HCT116 (cell line): ENCODE measurements around the gene PROM2. TPM values are rescaled to one million over a fixed set of nuclear protein-coding genes. Genes with fewer than 3 reads are reported as not detected.

Experiments
- ATAC-seq: fragments of 200-7000 bp; cut with Tn5 transposase; 2 replicates; pipeline ENCODE4 v1.9.1; 2020; ENCODE audit warnings: mild to moderate bottlenecking, moderate library complexity
- BruUV-seq: library from RNA; stranded (reverse); fragments of 400-500 nt; replicated peaks from 2 replicates; lab custom pipeline; 2021; lab: Mats Ljungman, UMichigan
- CTCF ChIA-PET: fragments of 300-600 bp; sonication (Branson Sonifier 250); formaldehyde crosslinking; loops from one replicate; lab custom pipeline; 2021; ENCODE audit warnings: antibody characterized with exemption; lab: Charles Lee
- POLR2A ChIA-PET: fragments of 300-600, 350-600 bp; sonication (Branson Sonifier 250); formaldehyde crosslinking; loops from one replicate; lab custom pipeline; 2021; ENCODE audit warnings: antibody characterized with exemption; lab: Charles Lee
- RAD21 ChIA-PET, 2 experiments: fragments of 300-600 bp; sonication (Branson Sonifier 250); formaldehyde crosslinking; loops; one replicate each; lab custom pipeline; 2023; ENCODE audit warnings: low total read pairs in 2 of 2; ENCODE audit not compliant: uncharacterized antibody in 2 of 2, unreplicated experiment in 2 of 2, low non-redundant PET in 1 of 2; lab: Charles Lee
- DNase-seq: peaks from one replicate; pipeline ENCODE4 v3.0.0-alpha.2; 2010; ENCODE audit warnings: low read depth, low spot score
- H2AFZ ChIP-seq: fragments of 200-600 bp; shearing (Covaris generic), sonication (generic); 2 replicates; pipeline ENCODE4 v1.6.1; 2017; ENCODE audit warnings: low read depth, mixed run types, mixed read lengths, antibody characterized with exemption, low read length; ENCODE audit not compliant: poor library complexity, severe bottlenecking
- H3K27ac ChIP-seq: 2 replicates; pipeline ENCODE4 v1.5.1; 2012; ENCODE audit warnings: low read depth, low read length
- H3K27me3 ChIP-seq: fragments of 200-600 bp; sonication (generic); 2 replicates; pipeline ENCODE4 v1.6.1; 2016; ENCODE audit warnings: mixed run types, low read length, mixed read lengths; ENCODE audit not compliant: insufficient read depth
- H3K36me3 ChIP-seq, 2 experiments: fragments of 200-500 bp in 1 of 2; fragments of 200-600 bp in 1 of 2; sonication (Bioruptor generic) in 1 of 2; sonication (generic) in 1 of 2; 2 replicates each; pipeline versions ENCODE4 v1.5.1 to v1.6.1; 2014 to 2016; ENCODE audit warnings: low read length in 2 of 2, inconsistent platforms in 1 of 2, mixed read lengths in 1 of 2, mixed run types in 1 of 2; ENCODE audit not compliant: insufficient read depth in 2 of 2, control insufficient read depth in 1 of 2
- H3K4me1 ChIP-seq, 2 experiments: fragments of 200-600 bp in 1 of 2; sonication (generic) in 1 of 2; 2 replicates each; pipeline versions ENCODE4 v1.5.1 to v1.6.1; 2012 to 2017; ENCODE audit warnings: low read length in 2 of 2, inconsistent platforms in 1 of 2, mild to moderate bottlenecking in 1 of 2, mixed read lengths in 1 of 2, mixed run types in 1 of 2, moderate library complexity in 1 of 2; ENCODE audit not compliant: insufficient read depth in 2 of 2, control insufficient read depth in 1 of 2
- H3K4me2 ChIP-seq: fragments of 200-600 bp; sonication (generic); 2 replicates; pipeline ENCODE4 v1.6.1; 2017; ENCODE audit warnings: mixed run types, low read length, mixed read lengths
- H3K4me3 ChIP-seq, 2 experiments: fragments of 200-600 bp in 1 of 2; sonication (generic) in 1 of 2; replicated peaks in 1 of 2; 2 replicates each; pipeline ENCODE4 v1.5.1; 2011 to 2016; ENCODE audit warnings: low read length in 2 of 2, control low read depth in 1 of 2, low read depth in 1 of 2, mild to moderate bottlenecking in 1 of 2, mixed read lengths in 1 of 2, mixed run types in 1 of 2
- H3K79me2 ChIP-seq: fragments of 200-600 bp; sonication (generic); 2 replicates; pipeline ENCODE4 v1.6.1; 2017; ENCODE audit warnings: mild to moderate bottlenecking, mixed run types, low read length, moderate library complexity, mixed read lengths; ENCODE audit not compliant: insufficient read depth
- H3K9ac ChIP-seq: fragments of 200-600 bp; sonication (generic); 2 replicates; pipeline ENCODE4 v1.6.1; 2016; ENCODE audit warnings: low read length, mixed read lengths
- H3K9me2 ChIP-seq: fragments of 200-600 bp; sonication (generic), shearing (Covaris generic); 2 replicates; pipeline ENCODE4 v1.6.1; 2017; ENCODE audit warnings: mixed run types, mild to moderate bottlenecking, moderate library complexity; ENCODE audit not compliant: insufficient read depth
- H3K9me3 ChIP-seq, 2 experiments: fragments of 200-500 bp in 1 of 2; fragments of 200-600 bp in 1 of 2; sonication (Bioruptor generic) in 1 of 2; sonication (generic) in 1 of 2; 2 replicates each; pipeline ENCODE4 v1.6.1; 2014 to 2017; ENCODE audit warnings: low read length in 2 of 2, mixed read lengths in 2 of 2, inconsistent platforms in 1 of 2, low read depth in 1 of 2, mild to moderate bottlenecking in 1 of 2, mixed run types in 1 of 2, moderate library complexity in 1 of 2; ENCODE audit not compliant: control insufficient read depth in 1 of 2, insufficient read depth in 1 of 2
- H4K20me1 ChIP-seq: fragments of 200-600 bp; sonication (generic), shearing (Covaris generic); 2 replicates; pipeline ENCODE4 v1.6.1; 2017; ENCODE audit warnings: mixed run types, mild to moderate bottlenecking, moderate library complexity; ENCODE audit not compliant: insufficient read depth
- ATF3 ChIP-seq: IDR thresholded peaks from 2 replicates; pipeline ENCODE4 v1.6.1; 2012
- CEBPB ChIP-seq: IDR thresholded peaks from 2 replicates; pipeline ENCODE4 v1.6.1; 2012; ENCODE audit warnings: low read depth
- CTCF ChIP-seq, 3 experiments: fragments of 200-600 bp in 1 of 3; sonication (generic) in 1 of 3; IDR thresholded peaks in 2 of 3; conservative IDR thresholded peaks in 1 of 3; 2 replicates each; pipeline ENCODE4 v1.5.1; 2012 to 2017; ENCODE audit warnings: low read depth in 2 of 3, low read length in 2 of 3, antibody characterized with exemption in 1 of 3, borderline replicate concordance in 1 of 3, control low read depth in 1 of 3, mild to moderate bottlenecking in 1 of 3, mixed read lengths in 1 of 3, mixed run types in 1 of 3, moderate library complexity in 1 of 3; ENCODE audit not compliant: insufficient read depth in 1 of 3
- EGR1 ChIP-seq: IDR thresholded peaks from 2 replicates; pipeline ENCODE4 v1.6.1; 2012; ENCODE audit warnings: low read depth
- EZH2 ChIP-seq: fragments of 200-600 bp; sonication (generic); IDR thresholded peaks from 2 replicates; pipeline ENCODE4 v1.6.1; 2017; ENCODE audit warnings: antibody characterized with exemption, mixed run types
- EZH2phosphoT487 ChIP-seq: fragments of 200-600 bp; IDR thresholded peaks from 2 replicates; pipeline ENCODE4 v1.6.1; 2018; ENCODE audit warnings: antibody characterized with exemption, borderline replicate concordance
- FOSL1 ChIP-seq: IDR thresholded peaks from 2 replicates; pipeline ENCODE4 v1.6.1; 2012; ENCODE audit warnings: low read depth
- JUND ChIP-seq: IDR thresholded peaks from 2 replicates; pipeline ENCODE4 v1.6.1; 2012
- MAX ChIP-seq: IDR thresholded peaks from 2 replicates; pipeline ENCODE4 v1.6.1; 2012
- POLR2AphosphoS5 ChIP-seq: IDR thresholded peaks from 2 replicates; pipeline ENCODE4 v1.6.1; 2011; ENCODE audit warnings: mild to moderate bottlenecking, low read depth, low read length, moderate library complexity
- RAD21 ChIP-seq: IDR thresholded peaks from 2 replicates; pipeline ENCODE4 v1.6.1; 2012; ENCODE audit warnings: low read depth, mild to moderate bottlenecking
- SIN3A ChIP-seq: IDR thresholded peaks from 2 replicates; pipeline ENCODE4 v1.6.1; 2012; ENCODE audit warnings: low read depth
- SP1 ChIP-seq: IDR thresholded peaks from 2 replicates; pipeline ENCODE4 v1.6.1; 2012; ENCODE audit warnings: low read depth
- SRF ChIP-seq: IDR thresholded peaks from 2 replicates; pipeline ENCODE4 v1.6.1; 2012; ENCODE audit warnings: low read depth
- TCF7L2 ChIP-seq: IDR thresholded peaks from 2 replicates; pipeline ENCODE4 v1.7.0; 2011; ENCODE audit warnings: borderline replicate concordance, inconsistent platforms; ENCODE audit not compliant: insufficient read depth, insufficient read length; ENCODE audit errors: extremely low read depth
- ZFX ChIP-seq: fragments of 450-650 bp; IDR thresholded peaks from 2 replicates; pipeline ENCODE4 v1.6.1; 2017
- intact Hi-C: fragments of 100-400 bp; cut with micrococcal nuclease; formaldehyde crosslinking; loops from 2 replicates; pipeline ENCODE4 v1.10.0; 2022
- total RNA-seq: library from RNA; stranded (reverse); gene quantifications from one replicate; pipeline ENCODE4 v1.2.1, GENCODE V29; 2021; ENCODE audit not compliant: unreplicated experiment

The PROM2 gene
- total RNA-seq, 1 experiment from 2014 or later = 11.9 TPM

- no peak overlapping the region for H3K4me3 ChIP-seq
- no peak for TF ChIP-seq EGR1
- no peak for TF ChIP-seq SP1
- no peak for TF ChIP-seq ZFX
- no peak for TF ChIP-seq TCF7L2
- no peak for TF ChIP-seq EZH2phosphoT487
- no peak for TF ChIP-seq SRF
- no peak for TF ChIP-seq CEBPB
- intact Hi-C loops = no loop called here
- no peaks in the 10 kb centered on the region for H3K36me3 ChIP-seq
- RAD21 ChIA-PET = no interaction called here
- no peak overlapping the region for H3K4me2 ChIP-seq
- H3K79me2 ChIP-seq = no peaks in the 10 kb centered on the region
- H3K27ac ChIP-seq = no peak overlapping the region
- no peak overlapping the region for H2AFZ ChIP-seq
- peaks cover 0 to 8% of the 10 kb centered on the region in 2 experiments; a peak in 1 of 4 replicates for H3K4me1 ChIP-seq
- no peaks in the 10 kb centered on the region for H4K20me1 ChIP-seq
- DNase-seq = no peak
- POLR2A ChIA-PET = no interaction called here
- CTCF ChIA-PET = no interaction called here
- no peaks in the 10 kb centered on the region for H3K27me3 ChIP-seq
- H3K9me3 ChIP-seq = no peaks in the 10 kb centered on the region
- no peak overlapping the region for H3K9ac ChIP-seq
- H3K9me2 ChIP-seq = no peaks in the 10 kb centered on the region
- no peak for ATAC-seq
- no TSS peak for BruUV-seq
Measured at GRCh38 chr2:95306336-95306895, 32.2 kb downstream of the PROM2 start.

GRCh38 chr2:95307036-95307435 lies 32.8 kb downstream of the PROM2 start:
- H3K9me2 ChIP-seq = no peaks in the 10 kb centered on the region
- intact Hi-C loops = no loop called here
- no peak overlapping the region for H2AFZ ChIP-seq
- no peak overlapping the region for H3K9ac ChIP-seq
- POLR2A ChIA-PET = no interaction called here
- H3K4me2 ChIP-seq = no peak overlapping the region
- H3K9me3 ChIP-seq = no peaks in the 10 kb centered on the region
- RAD21 ChIA-PET = no interaction called here
- H3K4me1 ChIP-seq = peaks cover 0 to 8% of the 10 kb centered on the region in 2 experiments; a peak in 1 of 4 replicates
- no TSS peak for BruUV-seq
- H4K20me1 ChIP-seq = no peaks in the 10 kb centered on the region
- CTCF ChIA-PET = no interaction called here
- no peaks in the 10 kb centered on the region for H3K27me3 ChIP-seq
- H3K79me2 ChIP-seq = no peaks in the 10 kb centered on the region
- ATAC-seq = no peak
- no peak overlapping the region for H3K27ac ChIP-seq
- H3K36me3 ChIP-seq = no peaks in the 10 kb centered on the region
- H3K4me3 ChIP-seq = no peak overlapping the region
- DNase-seq = no peak
- TF ChIP-seq SRF (no peak), CEBPB (no peak), EZH2 (no peak), POLR2AphosphoS5 (no peak), EZH2phosphoT487 (no peak), SIN3A (no peak), JUND (no peak), RAD21 (no peak), TCF7L2 (no peak), CTCF (IDR thresholded peaks at IDR 0.05 in 2 of 3, conservative IDR thresholded peaks at IDR 0.05 in 1 of 3; ENCODE audit: borderline replicate concordance in 1 of 3, insufficient read depth in 1 of 3, low read depth in 2 of 3, low read length in 2 of 3) (no peak), ATF3 (no peak), MAX (no peak), FOSL1 (no peak), SP1 (no peak), ZFX (no peak)
